Retina (tissue), 1 donor: ENCODE data around the gene PDPR.
A peak's percentile ranks its signal among the peaks of the same experiment; 100 is the strongest.
"Not testable (repeated sequence)": the region's sequence is repeated elsewhere in the genome, so short reads cannot be mapped to it uniquely, and the experiment has no call there.

ENCODE experiments used
- DNase-seq: peaks from one replicate; pipeline ENCODE4 v3.0.0-alpha.2; 2016

The PDPR gene

GRCh38 chr16:70113982-70114826 lies at the start of gene PDPR:
TSS of gene PDPR (plus strand) at chr16:70114332. CDS start at chr16:70120493, 6,161 bp downstream.
- DNase-seq, result peak; percentile 90

- DNase-seq, result peak; percentile 49
Observed at GRCh38 chr16:70064841-70065370, 49.2 kb upstream of the PDPR start.

- not testable (repeated sequence) for DNase-seq
Observed at GRCh38 chr16:70065376-70065745, 48.8 kb upstream of the PDPR start.

- DNase-seq, result peak; percentile 85
Observed at GRCh38 chr16:70065746-70066658, 48.1 kb upstream of the PDPR start.

GRCh38 chr16:70066751-70067150 lies 47.4 kb upstream of the PDPR start:
- not testable (repeated sequence) for DNase-seq

- not testable (repeated sequence) for DNase-seq
Observed at GRCh38 chr16:70079081-70079480, 35.1 kb upstream of the PDPR start.

- not testable (repeated sequence) for DNase-seq
Observed at GRCh38 chr16:70081219-70081618, 32.9 kb upstream of the PDPR start.

GRCh38 chr16:70083931-70084330 lies 30.2 kb upstream of the PDPR start:
- DNase-seq, result not testable (repeated sequence)

GRCh38 chr16:70088160-70088559 lies 26.0 kb upstream of the PDPR start:
- DNase-seq, result not testable (repeated sequence)

- DNase-seq, result not testable (repeated sequence)
Observed at GRCh38 chr16:70088877-70089276, 25.3 kb upstream of the PDPR start.

GRCh38 chr16:70089289-70089688 lies 24.8 kb upstream of the PDPR start:
- DNase-seq, result not testable (repeated sequence)

GRCh38 chr16:70091104-70091503 lies 23.0 kb upstream of the PDPR start:
- DNase-seq, result not testable (repeated sequence)

- DNase-seq, result not testable (repeated sequence)
Observed at GRCh38 chr16:70094096-70094495, 20.0 kb upstream of the PDPR start.

- DNase-seq, result not testable (repeated sequence)
Observed at GRCh38 chr16:70109583-70110279, 4.4 kb upstream of the PDPR start.

- DNase-seq, result not testable (repeated sequence)
Observed at GRCh38 chr16:70112162-70112561, 2.0 kb upstream of the PDPR start.

GRCh38 chr16:70113599-70113981 lies 542 bp upstream of the PDPR start:
- not testable (repeated sequence) for DNase-seq

- not testable (repeated sequence) for DNase-seq
Observed at GRCh38 chr16:70118354-70118753, 4.2 kb downstream of the PDPR start.

- not testable (repeated sequence) for DNase-seq
Observed at GRCh38 chr16:70118776-70119175, 4.6 kb downstream of the PDPR start.

- DNase-seq, result not testable (repeated sequence)
Observed at GRCh38 chr16:70120398-70120797, 6.3 kb downstream of the PDPR start.

GRCh38 chr16:70123822-70124221 lies 9.7 kb downstream of the PDPR start:
- not testable (repeated sequence) for DNase-seq

GRCh38 chr16:70126226-70126625 lies 12.1 kb downstream of the PDPR start:
- not testable (repeated sequence) for DNase-seq

- DNase-seq, result not testable (repeated sequence)
Observed at GRCh38 chr16:70127706-70128105, 13.6 kb downstream of the PDPR start.
